Panc1 (cell line): ENCODE data around the gene PTGFRN. TPM values are rescaled to one million over a fixed set of nuclear protein-coding genes. Genes with fewer than 3 reads are reported as not detected.

Source experiments
- ATAC-seq: fragments of 200-7000 bp; cut with Tn5 transposase; 2 replicates; pipeline ENCODE4 v1.9.1; 2020; ENCODE audit warnings: mild to moderate bottlenecking, moderate library complexity
- BruUV-seq: library from RNA; stranded (reverse); fragments of 400-500 nt; replicated peaks from 2 replicates; lab custom pipeline; 2021; lab: Mats Ljungman, UMichigan
- CTCF ChIA-PET: fragments of 300-600 bp; sonication (Branson Sonifier 250); formaldehyde crosslinking; loops from one replicate; lab custom pipeline; 2022; ENCODE audit warnings: antibody characterized with exemption; lab: Charles Lee
- POLR2A ChIA-PET: fragments of 300-600 bp; sonication (Branson Sonifier 250); formaldehyde crosslinking; loops from one replicate; lab custom pipeline; 2022; ENCODE audit warnings: antibody characterized with exemption; lab: Charles Lee
- DNase-seq: peaks from one replicate; pipeline ENCODE4 v3.0.0-alpha.2; 2010; ENCODE audit warnings: low read depth, low spot score
- H3K27ac ChIP-seq: 2 replicates; pipeline ENCODE4 v1.5.1; 2011; ENCODE audit warnings: mild to moderate bottlenecking, low read length, inconsistent platforms
- H3K27me3 ChIP-seq: fragments of 200-500 bp; sonication (Bioruptor generic); 2 replicates; pipeline ENCODE4 v1.6.0; 2014; ENCODE audit warnings: low read length, inconsistent platforms; ENCODE audit not compliant: control insufficient read depth, insufficient read depth
- H3K36me3 ChIP-seq: fragments of 200-500 bp; sonication (Bioruptor generic); 2 replicates; pipeline ENCODE4 v1.5.1; 2014; ENCODE audit warnings: inconsistent platforms, mild to moderate bottlenecking, low read length, moderate library complexity; ENCODE audit not compliant: control insufficient read depth, insufficient read depth
- H3K4me1 ChIP-seq: 2 replicates; pipeline ENCODE4 v1.5.1; 2011; ENCODE audit warnings: inconsistent platforms, mild to moderate bottlenecking, low read length, moderate library complexity; ENCODE audit not compliant: control insufficient read depth, insufficient read depth
- H3K4me3 ChIP-seq, 2 experiments: 2 replicates each; pipeline ENCODE4 v1.5.1; 2011 to 2012; ENCODE audit warnings: low read depth in 2 of 2, low read length in 2 of 2, mild to moderate bottlenecking in 2 of 2, inconsistent platforms in 1 of 2, moderate library complexity in 1 of 2
- H3K9me3 ChIP-seq: fragments of 200-500 bp; sonication (Bioruptor generic); 2 replicates; pipeline ENCODE4 v1.5.1; 2014; ENCODE audit warnings: low read depth, mild to moderate bottlenecking, inconsistent platforms, low read length, moderate library complexity; ENCODE audit not compliant: control insufficient read depth, insufficient read depth
- CTCF ChIP-seq: fragments of 450-650 bp; IDR thresholded peaks from 2 replicates; pipeline ENCODE4 v1.5.1; 2017; ENCODE audit warnings: mild to moderate bottlenecking
- POLR2AphosphoS5 ChIP-seq: IDR thresholded peaks from 2 replicates; pipeline ENCODE4 v1.6.1; 2012; ENCODE audit warnings: mild to moderate bottlenecking, low read depth, low read length, moderate library complexity
- REST ChIP-seq, 2 experiments: IDR thresholded peaks; 2 replicates each; pipeline ENCODE4 v1.6.1; 2011 to 2012; ENCODE audit warnings: low read depth in 2 of 2, control low read depth in 1 of 2, low read length in 1 of 2, mild to moderate bottlenecking in 1 of 2, moderate library complexity in 1 of 2; ENCODE audit not compliant: insufficient read depth in 1 of 2
- SIN3A ChIP-seq: IDR thresholded peaks from 2 replicates; pipeline ENCODE4 v1.6.1; 2012; ENCODE audit warnings: low read depth, mild to moderate bottlenecking, low read length, moderate library complexity, borderline replicate concordance; ENCODE audit not compliant: insufficient read depth
- TCF7L2 ChIP-seq: IDR thresholded peaks from 2 replicates; pipeline ENCODE4 v1.6.1; 2011; ENCODE audit warnings: mild to moderate bottlenecking, low read depth, low read length, inconsistent platforms
- in situ Hi-C: cut with HindIII; loops from 2 replicates; pipeline ENCODE4 v1.10.0; 2016; ENCODE audit warnings: low sequenced_read_pairs, low pct_unique_long_range_greater_than_20kb
- intact Hi-C: fragments of 100-400 bp; cut with micrococcal nuclease; formaldehyde crosslinking; loops from one replicate; pipeline ENCODE4 v1.10.0; 2022; ENCODE audit not compliant: unreplicated experiment
- total RNA-seq: library from RNA; stranded (reverse); gene quantifications from one replicate; pipeline ENCODE4 v1.2.1, GENCODE V29; 2021; ENCODE audit not compliant: unreplicated experiment

PTGFRN gene
- total RNA-seq, 1 experiment from 2014 or later: 5.2 TPM

- intact Hi-C loops: no loop called here
- POLR2A ChIA-PET: no interaction called here
- H3K9me3 ChIP-seq: no peaks in the 10 kb centered on the region
Measured at GRCh38 chr1:116952738-116953275, 43.1 kb downstream of the PTGFRN start.

GRCh38 chr1:116954440-116954839 is 44.7 kb downstream of the PTGFRN start:
- DNase-seq (no peak), ATAC-seq (no peak)
- H3K9me3 ChIP-seq: no peaks in the 10 kb centered on the region
- in situ Hi-C loops (no loop called here), intact Hi-C loops (no loop called here)
- ChIA-PET POLR2A (no interaction called here), CTCF (no interaction called here)
- H3K27me3 ChIP-seq: no peaks in the 10 kb centered on the region
- no peak overlapping the region for H3K27ac ChIP-seq
- H3K4me1 ChIP-seq: no peaks in the 10 kb centered on the region
- no TSS peak for BruUV-seq
- TF ChIP-seq POLR2AphosphoS5 (no peak), SIN3A (no peak), REST (IDR thresholded peaks at IDR 0.05; ENCODE audit: insufficient read depth in 1 of 2, low read depth in 2 of 2, low read length in 1 of 2) (no peak), TCF7L2 (no peak), CTCF (no peak)
- H3K4me3 ChIP-seq: no peak overlapping the region
- no peaks in the 10 kb centered on the region for H3K36me3 ChIP-seq

More at GRCh38 chr1:116952738-116953275, 43.1 kb downstream of the PTGFRN start:
- TF ChIP-seq REST (IDR thresholded peaks at IDR 0.05; ENCODE audit: insufficient read depth in 1 of 2, low read depth in 2 of 2, low read length in 1 of 2): no peak
- TF ChIP-seq CTCF: no peak
- TF ChIP-seq TCF7L2: no peak
- no peak for TF ChIP-seq POLR2AphosphoS5
- TF ChIP-seq SIN3A: no peak
- no TSS peak for BruUV-seq
- H3K27me3 ChIP-seq: no peaks in the 10 kb centered on the region
- H3K27ac ChIP-seq: no peak overlapping the region
- no peaks in the 10 kb centered on the region for H3K36me3 ChIP-seq
- no peak overlapping the region for H3K4me3 ChIP-seq
- CTCF ChIA-PET: no interaction called here
- DNase-seq (no peak), ATAC-seq (no peak)
- no peaks in the 10 kb centered on the region for H3K4me1 ChIP-seq
- in situ Hi-C loops: no loop called here
